Trophoblast cell (in vitro differentiated cells and primary cell): ENCODE measurements around the gene RUFY1.
"Not testable (repeated sequence)": the region's sequence is repeated elsewhere in the genome, so short reads cannot be mapped to it uniquely, and the experiment has no call there.

ENCODE experiments used
- DNase-seq, 2 donors: peaks; one replicate each; pipeline ENCODE4 v3.0.0-alpha.2; 2016
- H2AFZ ChIP-seq: 2 replicates; pipeline ENCODE4 v1.6.1; 2013; ENCODE audit warnings: low read length, moderate library complexity, mild to moderate bottlenecking; ENCODE audit not compliant: insufficient read depth, poor library complexity
- H2AK5ac ChIP-seq: 2 replicates; pipeline ENCODE4 v1.6.1; 2013; ENCODE audit warnings: mild to moderate bottlenecking, low read length
- H2BK120ac ChIP-seq: 2 replicates; pipeline ENCODE4 v1.6.1; 2013; ENCODE audit warnings: low read length, mild to moderate bottlenecking, moderate library complexity; ENCODE audit not compliant: insufficient read depth, poor library complexity
- H2BK12ac ChIP-seq: 2 replicates; pipeline ENCODE4 v1.6.1; 2013; ENCODE audit warnings: mild to moderate bottlenecking, low read length, moderate library complexity
- H2BK5ac ChIP-seq: 2 replicates; pipeline ENCODE4 v1.6.1; 2013; ENCODE audit warnings: low read length, low read depth, moderate library complexity, mild to moderate bottlenecking; ENCODE audit not compliant: poor library complexity
- H3K14ac ChIP-seq: 2 replicates; pipeline ENCODE4 v1.6.1; 2013; ENCODE audit warnings: mild to moderate bottlenecking, low read length
- H3K18ac ChIP-seq: 2 replicates; pipeline ENCODE4 v1.6.1; 2013; ENCODE audit warnings: mild to moderate bottlenecking, low read length
- H3K23ac ChIP-seq: 2 replicates; pipeline ENCODE4 v1.6.1; 2013; ENCODE audit warnings: low read length
- H3K27ac ChIP-seq: 2 replicates; pipeline ENCODE4 v1.5.1; 2013; ENCODE audit warnings: low read depth, mild to moderate bottlenecking, inconsistent platforms, low read length, moderate library complexity
- H3K27me3 ChIP-seq: 2 replicates; pipeline ENCODE4 v1.6.1; 2013; ENCODE audit warnings: inconsistent platforms, mild to moderate bottlenecking, low read length, moderate library complexity; ENCODE audit not compliant: insufficient read depth
- H3K36me3 ChIP-seq, 2 experiments: 1 replicate in 1 of 2; 2 replicates in 1 of 2; pipeline ENCODE4 v1.6.1; 2013; ENCODE audit warnings: low read length in 2 of 2, mild to moderate bottlenecking in 2 of 2, moderate library complexity in 1 of 2; ENCODE audit not compliant: insufficient read depth in 2 of 2, control insufficient read depth in 1 of 2
- H3K4ac ChIP-seq: 2 replicates; pipeline ENCODE4 v1.6.1; 2013; ENCODE audit warnings: low read depth, mild to moderate bottlenecking, low read length, moderate library complexity
- H3K4me1 ChIP-seq, 2 experiments: 1 replicate in 1 of 2; 2 replicates in 1 of 2; pipeline ENCODE4 v1.6.1; 2013; ENCODE audit warnings: low read length in 2 of 2, mild to moderate bottlenecking in 2 of 2, moderate library complexity in 1 of 2; ENCODE audit not compliant: insufficient read depth in 2 of 2, control insufficient read depth in 1 of 2
- H3K4me2 ChIP-seq: 2 replicates; pipeline ENCODE4 v1.6.1; 2013; ENCODE audit warnings: inconsistent platforms, mild to moderate bottlenecking, low read length, moderate library complexity
- H3K4me3 ChIP-seq: 2 replicates; pipeline ENCODE4 v1.5.1; 2013; ENCODE audit warnings: mild to moderate bottlenecking, low read depth, low read length, inconsistent platforms
- H3K79me1 ChIP-seq: one replicate; pipeline ENCODE4 v1.6.1; 2013; ENCODE audit warnings: low read length
- H3K79me2 ChIP-seq: 2 replicates; pipeline ENCODE4 v1.6.1; 2013; ENCODE audit warnings: low read length, mild to moderate bottlenecking; ENCODE audit not compliant: control insufficient read depth, insufficient read depth, poor library complexity
- H3K9ac ChIP-seq: 2 replicates; pipeline ENCODE4 v1.6.1; 2013; ENCODE audit warnings: mild to moderate bottlenecking, low read length
- H3K9me3 ChIP-seq: 2 replicates; pipeline ENCODE4 v1.6.1; 2013; ENCODE audit warnings: low read depth, mild to moderate bottlenecking, control low read depth, inconsistent platforms, low read length; ENCODE audit not compliant: insufficient read depth
- H4K12ac ChIP-seq: 2 replicates; pipeline ENCODE4 v1.6.1; 2013; ENCODE audit warnings: low read depth, mild to moderate bottlenecking, low read length, moderate library complexity
- H4K8ac ChIP-seq: 2 replicates; pipeline ENCODE4 v1.6.1; 2013; ENCODE audit warnings: low read depth, mild to moderate bottlenecking, low read length, moderate library complexity
- H4K91ac ChIP-seq: one replicate; pipeline ENCODE4 v1.6.1; 2013; ENCODE audit warnings: low read depth, mild to moderate bottlenecking, low read length, moderate library complexity
- WGBS: extraction: QIAGEN DNeasy Blood & Tissue Kit; methylation state at CpG from one replicate; pipeline ENCODE4 v1.1.7; 2013; ENCODE audit warnings: missing lambda C conversion rate; ENCODE audit not compliant: insufficient read length, insufficient coverage; ENCODE audit errors: extremely low coverage; 5-methylcytosine and 5-hydroxymethylcytosine counted together

RUFY1 gene

DNA sequence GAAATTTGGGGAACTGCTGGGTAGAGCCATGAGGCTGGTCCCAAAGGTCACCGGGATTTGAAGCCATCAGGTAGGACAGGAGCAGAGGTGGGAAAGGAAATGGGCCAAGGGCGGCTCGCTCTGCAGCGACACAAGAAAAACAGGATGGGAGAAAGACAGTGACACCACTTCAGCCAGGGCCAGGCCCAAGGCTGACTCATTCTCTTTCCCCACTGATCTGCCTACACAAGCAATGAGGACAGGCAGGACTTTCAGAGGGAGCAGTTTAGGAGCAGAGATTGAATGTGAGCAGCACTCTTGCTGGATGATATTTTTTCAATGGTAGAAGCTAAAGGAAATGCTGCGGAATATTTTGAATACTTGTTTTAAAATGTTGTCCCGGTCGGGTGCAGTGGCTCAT is 3.5 kb downstream of the RUFY1 start:
- peaks cover 14% of the 10 kb centered on the region for H3K79me1 ChIP-seq
- H2AFZ ChIP-seq: no peak overlapping the region
- H2BK12ac ChIP-seq: no peak overlapping the region
- WGBS: no CpG with 5 or more reads among the region's 7 CpGs
- no peak overlapping the region for H3K14ac ChIP-seq
- H3K4me3 ChIP-seq: no peak overlapping the region
- no peak overlapping the region for H4K12ac ChIP-seq
- DNase-seq: peak; percentile 78 to 81
- H3K4me2 ChIP-seq: no peak overlapping the region
- H4K91ac ChIP-seq: no peak overlapping the region
- no peaks in the 10 kb centered on the region for H3K27me3 ChIP-seq
- no peak overlapping the region for H2BK120ac ChIP-seq
- H3K9ac ChIP-seq: no peak overlapping the region
- no peak overlapping the region for H3K23ac ChIP-seq
- H3K36me3 ChIP-seq: peaks cover 0 to 3% of the 10 kb centered on the region in 2 experiments
- no peak overlapping the region for H2BK5ac ChIP-seq
- H2AK5ac ChIP-seq: no peak overlapping the region
- H4K8ac ChIP-seq: no peak overlapping the region
- H3K4me1 ChIP-seq: peaks cover 6 to 9% of the 10 kb centered on the region in 2 experiments
- H3K4ac ChIP-seq: no peak overlapping the region
- no peaks in the 10 kb centered on the region for H3K9me3 ChIP-seq
- peaks cover 14% of the 10 kb centered on the region for H3K79me2 ChIP-seq
- no peak overlapping the region for H3K18ac ChIP-seq
- H3K27ac ChIP-seq: peak overlapping the region; percentile 71

GRCh38 chr5:179554981-179555380 is 4.6 kb downstream of the RUFY1 start:
- Histone ChIP-seq H3K79me1 (peaks cover 17% of the 10 kb centered on the region), H3K36me3 (peaks cover 0 to 3% of the 10 kb centered on the region in 2 experiments), H3K4me1 (peaks cover 8 to 12% of the 10 kb centered on the region in 2 experiments), H3K27ac (no peak overlapping the region), H3K4me2 (no peak overlapping the region), H4K12ac (no peak overlapping the region), H3K18ac (no peak overlapping the region), H2AFZ (no peak overlapping the region), H3K79me2 (peaks cover 18% of the 10 kb centered on the region), H3K4ac (peak overlapping the region; percentile 69), H3K23ac (no peak overlapping the region), H3K14ac (no peak overlapping the region), H2BK120ac (no peak overlapping the region), H3K9me3 (no peaks in the 10 kb centered on the region), H3K9ac (no peak overlapping the region), H4K91ac (no peak overlapping the region), H3K4me3 (no peak overlapping the region), H2BK5ac (no peak overlapping the region), H4K8ac (no peak overlapping the region), H2AK5ac (no peak overlapping the region), H3K27me3 (no peaks in the 10 kb centered on the region), H2BK12ac (no peak overlapping the region)
- peak; percentile 78 to 88 for DNase-seq
- no CpG with 5 or more reads among the region's 6 CpGs for WGBS

GRCh38 chr5:179558261-179558799 is 8.0 kb downstream of the RUFY1 start:
- WGBS: no CpG with 5 or more reads among the region's 15 CpGs
- H2BK12ac ChIP-seq, H3K4me3 ChIP-seq, H2AK5ac ChIP-seq, H3K4ac ChIP-seq, H3K4me2 ChIP-seq, H2AFZ ChIP-seq, H3K27ac ChIP-seq, H3K9ac ChIP-seq, H3K23ac ChIP-seq, DNase-seq, H3K18ac ChIP-seq, H3K14ac ChIP-seq, H4K12ac ChIP-seq, H2BK120ac ChIP-seq, H4K91ac ChIP-seq, H3K79me2 ChIP-seq, H4K8ac ChIP-seq, H3K27me3 ChIP-seq, H3K79me1 ChIP-seq, H2BK5ac ChIP-seq, H3K9me3 ChIP-seq: not testable (repeated sequence)
- peaks cover 6 to 12% of the 10 kb centered on the region in 2 experiments for H3K4me1 ChIP-seq
- H3K36me3 ChIP-seq: peaks cover 12 to 15% of the 10 kb centered on the region in 2 experiments

- H3K36me3 ChIP-seq: peaks cover 17 to 19% of the 10 kb centered on the region in 2 experiments
- H2AK5ac ChIP-seq: no peak overlapping the region
- no peaks in the 10 kb centered on the region for H3K9me3 ChIP-seq
- no peak overlapping the region for H2BK12ac ChIP-seq
- H3K27ac ChIP-seq: peak overlapping the region; percentile 88
- H3K14ac ChIP-seq: peak overlapping the region; percentile 41
- H3K27me3 ChIP-seq: no peaks in the 10 kb centered on the region
- no peak overlapping the region for H2AFZ ChIP-seq
- peak overlapping the region; percentile 73 for H4K8ac ChIP-seq
- no peak overlapping the region for H3K18ac ChIP-seq
- H2BK120ac ChIP-seq: no peak overlapping the region
- H3K9ac ChIP-seq: no peak overlapping the region
- H3K79me2 ChIP-seq: peaks cover 6% of the 10 kb centered on the region
- H3K79me1 ChIP-seq: peaks cover 6% of the 10 kb centered on the region
- peak overlapping the region; percentile 91 for H3K4me2 ChIP-seq
- peaks cover 6 to 8% of the 10 kb centered on the region in 2 experiments for H3K4me1 ChIP-seq
- H4K91ac ChIP-seq: no peak overlapping the region
- no peak overlapping the region for H3K23ac ChIP-seq
- no peak overlapping the region for H2BK5ac ChIP-seq
- no CpG with 5 or more reads among the region's 14 CpGs for WGBS
- H4K12ac ChIP-seq: no peak overlapping the region
- no peak overlapping the region for H3K4me3 ChIP-seq
- H3K4ac ChIP-seq: no peak overlapping the region
- DNase-seq: peak; percentile 50 to 66
These were observed 8.6 kb downstream of the RUFY1 start for GRCh38 chr5:179558932-179559283.
